HepG2 (cell line): ENCODE results near the gene NTN5. TPM values are rescaled to one million over a fixed set of nuclear protein-coding genes. Genes with fewer than 3 reads are reported as not detected.

Experiments
- ARHGAP35 ChIP-seq: sonication (generic); formaldehyde crosslinking; IDR thresholded peaks from 2 replicates; pipeline ENCODE4 v1.9.0; 2022; ENCODE audit warnings: mild to moderate bottlenecking, inconsistent platforms, moderate library complexity, missing genetic modification reagents, borderline replicate concordance
- DNMT1 ChIP-seq: sonication (generic); formaldehyde crosslinking; IDR thresholded peaks from 2 replicates; pipeline ENCODE4 v1.5.1; 2020; ENCODE audit warnings: mild to moderate bottlenecking, missing genetic modification reagents
- HMG20B ChIP-seq: conservative IDR thresholded peaks from 2 replicates; pipeline ENCODE4 v1.6.1; 2016; ENCODE audit warnings: missing genetic modification reagents, missing compliant biosample characterization
- JUND ChIP-seq: sonication (generic); formaldehyde crosslinking; IDR thresholded peaks from 2 replicates; pipeline ENCODE4 v1.8.0; 2022; ENCODE audit warnings: mild to moderate bottlenecking, missing genetic modification reagents
- KAT2B ChIP-seq: fragments of 150-350 bp; IDR thresholded peaks from 2 replicates; pipeline ENCODE4 v1.6.1; 2014; ENCODE audit warnings: low read depth, low read length, borderline replicate concordance
- NBN ChIP-seq: fragments of 450-650 bp; conservative IDR thresholded peaks from 2 replicates; pipeline ENCODE4 v1.6.1; 2017
- NFE2 ChIP-seq: sonication (generic); formaldehyde crosslinking; IDR thresholded peaks from 2 replicates; pipeline ENCODE4 v1.4.0; 2020; ENCODE audit warnings: missing genetic modification reagents
- POLR2AphosphoS5 ChIP-seq: IDR thresholded peaks from 2 replicates; pipeline ENCODE4 v1.6.1; 2012; ENCODE audit warnings: low read depth, low read length
- REST ChIP-seq, 2 experiments: IDR thresholded peaks; 2 replicates each; pipeline ENCODE4 v1.6.1; 2011 to 2012; ENCODE audit warnings: low read length in 2 of 2, borderline replicate concordance in 1 of 2, low read depth in 1 of 2, mild to moderate bottlenecking in 1 of 2, moderate library complexity in 1 of 2
- RFX3 ChIP-seq: IDR thresholded peaks from 2 replicates; pipeline ENCODE4 v1.6.1; 2016; ENCODE audit warnings: missing biosample characterization, missing genetic modification reagents
- RFX5 ChIP-seq: IDR thresholded peaks from 2 replicates; pipeline ENCODE4 v1.6.1; 2011; ENCODE audit warnings: low read depth, low read length, improper control_type of control experiment
- SIN3B ChIP-seq: fragments of 150-350 bp; IDR thresholded peaks from 2 replicates; pipeline ENCODE4 v1.6.1; 2014; ENCODE audit warnings: low read length
- SRY ChIP-seq: sonication (generic); formaldehyde crosslinking; IDR thresholded peaks from 2 replicates; pipeline ENCODE4 v1.8.0; 2022; ENCODE audit warnings: mild to moderate bottlenecking, missing genetic modification reagents
- UBTF ChIP-seq: sonication (generic); formaldehyde crosslinking; IDR thresholded peaks from 2 replicates; pipeline ENCODE4 v1.4.0; 2020; ENCODE audit warnings: mild to moderate bottlenecking, missing genetic modification reagents
- ZBTB21 ChIP-seq: sonication (generic); formaldehyde crosslinking; IDR thresholded peaks from 2 replicates; pipeline ENCODE4 v1.4.0; 2020; ENCODE audit warnings: missing genetic modification reagents
- ZNF33B ChIP-seq: sonication (generic); formaldehyde crosslinking; IDR thresholded peaks from 2 replicates; pipeline ENCODE4 v1.5.1; 2020; ENCODE audit warnings: mild to moderate bottlenecking, missing genetic modification reagents
- ZNF430 ChIP-seq: sonication (generic); formaldehyde crosslinking; IDR thresholded peaks from 2 replicates; pipeline ENCODE4 v1.9.0; 2021; ENCODE audit warnings: mild to moderate bottlenecking, missing genetic modification reagents
- ZNF569 ChIP-seq: sonication (generic); formaldehyde crosslinking; IDR thresholded peaks from 2 replicates; pipeline ENCODE4 v1.5.0; 2020; ENCODE audit warnings: mild to moderate bottlenecking, missing genetic modification reagents, moderate library complexity, borderline replicate concordance
- ZNF891 ChIP-seq: sonication (generic); formaldehyde crosslinking; IDR thresholded peaks from 2 replicates; pipeline ENCODE4 v1.5.0; 2020; ENCODE audit warnings: mild to moderate bottlenecking, missing genetic modification reagents
- ZSCAN22 ChIP-seq: sonication (generic); formaldehyde crosslinking; IDR thresholded peaks from 2 replicates; pipeline ENCODE4 v1.4.0; 2020; ENCODE audit warnings: mild to moderate bottlenecking, missing genetic modification reagents
- polyA plus RNA-seq, 8 experiments: library from polyadenylated mRNA; depleted of rRNA in 3 of 8; stranded (reverse) in 7 of 8; unstranded in 1 of 8; fragments of >200 nt; fragmentation: Illumina TruSeq in 4 of 8; extraction: Trizol in 4 of 8; gene quantifications; 2 replicates each; pipeline versions ENCODE4 v1.2.1 to v1.2.3, GENCODE V29; 2011 to 2016; ENCODE audit warnings: low read depth in 4 of 8, missing spikeins in 1 of 8, mixed read lengths in 1 of 8; ENCODE audit not compliant: insufficient read depth in 1 of 8
- total RNA-seq, 5 experiments: library from RNA; depleted of rRNA; stranded (reverse); fragments of >200 nt; fragmentation: Illumina TruSeq; extraction: Trizol; gene quantifications; 2 replicates each; pipeline ENCODE4 v1.2.3, GENCODE V29; 2016; ENCODE audit warnings: low read depth in 1 of 5
- TF ChIP-seq, protein P1 (sequence below): fragments of 450-650 bp; IDR thresholded peaks from 2 replicates; pipeline ENCODE4 v1.6.1; 2016

Gene NTN5
- total and polyA plus RNA-seq, 2 of the 13 experiments (the other 11 are each of a cell fraction or from before 2014, with no cell fraction given), result 0.05 TPM; not detected in 1

- TF ChIP-seq ZSCAN22 (no peak), UBTF (peak; percentile 34; the same call in 1 of the 2 replicates), DNMT1 (CRISPR knock-in tag) (no peak), NBN (no peak), KAT2B (no peak), ZNF569 (CRISPR knock-in tag) (no peak), ARHGAP35 (no peak), POLR2AphosphoS5 (peak; percentile 91), SIN3B (no peak), JUND (CRISPR knock-in tag) (no peak), SRY (CRISPR knock-in tag) (no peak), ZNF33B (CRISPR knock-in tag) (no peak), ZBTB21 (CRISPR knock-in tag) (no peak), RFX5 (no peak), ZNF891 (no peak), RFX3 (no peak), HMG20B (no peak), REST (IDR thresholded peaks at IDR 0.05; ENCODE audit: borderline replicate concordance in 1 of 2, low read depth in 1 of 2, low read length in 2 of 2) (peak in 1 of 2 experiments; percentile 50; a peak in 1 of 4 replicates), NFE2 (CRISPR knock-in tag) (no peak), ZNF430 (no peak)
- TF ChIP-seq, protein P1, sequence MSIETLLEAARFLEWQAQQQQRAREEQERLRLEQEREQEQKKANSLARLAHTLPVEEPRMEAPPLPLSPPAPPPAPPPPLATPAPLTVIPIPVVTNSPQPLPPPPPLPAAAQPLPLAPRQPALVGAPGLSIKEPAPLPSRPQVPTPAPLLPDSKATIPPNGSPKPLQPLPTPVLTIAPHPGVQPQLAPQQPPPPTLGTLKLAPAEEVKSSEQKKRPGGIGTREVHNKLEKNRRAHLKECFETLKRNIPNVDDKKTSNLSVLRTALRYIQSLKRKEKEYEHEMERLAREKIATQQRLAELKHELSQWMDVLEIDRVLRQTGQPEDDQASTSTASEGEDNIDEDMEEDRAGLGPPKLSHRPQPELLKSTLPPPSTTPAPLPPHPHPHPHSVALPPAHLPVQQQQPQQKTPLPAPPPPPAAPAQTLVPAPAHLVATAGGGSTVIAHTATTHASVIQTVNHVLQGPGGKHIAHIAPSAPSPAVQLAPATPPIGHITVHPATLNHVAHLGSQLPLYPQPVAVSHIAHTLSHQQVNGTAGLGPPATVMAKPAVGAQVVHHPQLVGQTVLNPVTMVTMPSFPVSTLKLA, result no peak
These were observed 37.4 kb downstream of the NTN5 start (continued) for GRCh38 chr19:48635263-48635965.
